Measurements from ENCODE around the gene GSTM2.
"Not testable (repeated sequence)": the region's sequence is repeated elsewhere in the genome, so short reads cannot be mapped to it uniquely, and the experiment has no call there.

The GSTM2 gene

DNA sequence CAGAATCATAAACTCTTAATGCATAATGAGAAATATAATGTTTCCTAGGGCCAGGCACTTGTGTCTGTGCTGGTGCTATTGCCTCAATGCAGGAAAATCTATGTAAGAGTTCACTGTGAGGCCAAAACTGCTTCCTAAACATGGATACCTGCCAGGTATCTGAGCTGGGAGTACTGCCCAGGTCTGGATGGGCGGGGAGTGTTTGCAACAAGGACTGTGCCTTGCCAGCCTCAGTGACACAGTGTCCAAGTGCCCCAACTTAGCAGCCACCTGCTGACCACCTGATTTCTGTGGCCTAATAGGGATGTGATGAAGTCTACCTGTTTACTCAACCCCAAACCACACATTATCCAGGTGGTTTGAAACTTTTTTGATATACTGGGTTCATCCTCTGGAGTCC, 17.5 kb downstream of the GSTM2 start:
- DNase-seq, result not testable (repeated sequence)

DNA sequence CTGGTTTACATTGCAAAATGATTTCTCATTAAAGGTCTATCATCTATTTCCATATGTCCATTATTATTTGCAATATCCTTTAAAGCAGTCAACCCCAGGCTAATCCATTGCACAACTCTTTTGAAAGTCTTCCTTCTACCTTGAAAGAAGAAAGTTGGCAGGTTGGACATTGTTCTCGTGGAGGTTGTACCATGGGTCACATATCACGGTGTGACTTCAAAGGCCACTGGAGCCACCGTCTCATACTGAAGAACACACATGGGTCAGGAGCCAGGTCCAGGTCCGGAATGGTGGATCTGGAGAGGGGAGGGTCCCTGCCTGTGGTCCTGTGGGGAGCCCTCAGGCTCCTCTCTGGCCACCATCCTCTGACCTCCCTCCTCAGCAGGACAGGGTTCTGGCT, 18.0 kb downstream of the GSTM2 start:
- DNase-seq, result not testable (repeated sequence)

DNA sequence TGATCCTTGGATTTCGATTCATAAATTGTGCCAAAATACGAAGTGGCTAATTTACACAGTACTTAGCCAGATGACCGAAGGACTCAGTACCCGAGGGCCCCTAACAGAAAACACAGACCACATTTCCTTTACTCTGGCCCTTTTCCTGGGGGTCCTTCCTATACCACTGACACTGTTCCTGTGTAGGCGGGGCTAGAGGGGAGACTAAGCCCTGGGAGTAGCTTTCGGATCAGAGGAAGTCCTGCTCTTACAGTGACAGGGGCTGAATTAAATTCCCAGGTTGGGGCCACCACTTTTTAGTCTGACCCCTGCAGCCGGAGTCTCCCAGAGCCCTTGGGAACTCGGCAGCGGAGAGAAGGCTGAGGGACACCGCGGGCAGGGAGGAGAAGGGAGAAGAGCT, 19.3 kb downstream of the GSTM2 start:
- DNase-seq, result not testable (repeated sequence)

DNA sequence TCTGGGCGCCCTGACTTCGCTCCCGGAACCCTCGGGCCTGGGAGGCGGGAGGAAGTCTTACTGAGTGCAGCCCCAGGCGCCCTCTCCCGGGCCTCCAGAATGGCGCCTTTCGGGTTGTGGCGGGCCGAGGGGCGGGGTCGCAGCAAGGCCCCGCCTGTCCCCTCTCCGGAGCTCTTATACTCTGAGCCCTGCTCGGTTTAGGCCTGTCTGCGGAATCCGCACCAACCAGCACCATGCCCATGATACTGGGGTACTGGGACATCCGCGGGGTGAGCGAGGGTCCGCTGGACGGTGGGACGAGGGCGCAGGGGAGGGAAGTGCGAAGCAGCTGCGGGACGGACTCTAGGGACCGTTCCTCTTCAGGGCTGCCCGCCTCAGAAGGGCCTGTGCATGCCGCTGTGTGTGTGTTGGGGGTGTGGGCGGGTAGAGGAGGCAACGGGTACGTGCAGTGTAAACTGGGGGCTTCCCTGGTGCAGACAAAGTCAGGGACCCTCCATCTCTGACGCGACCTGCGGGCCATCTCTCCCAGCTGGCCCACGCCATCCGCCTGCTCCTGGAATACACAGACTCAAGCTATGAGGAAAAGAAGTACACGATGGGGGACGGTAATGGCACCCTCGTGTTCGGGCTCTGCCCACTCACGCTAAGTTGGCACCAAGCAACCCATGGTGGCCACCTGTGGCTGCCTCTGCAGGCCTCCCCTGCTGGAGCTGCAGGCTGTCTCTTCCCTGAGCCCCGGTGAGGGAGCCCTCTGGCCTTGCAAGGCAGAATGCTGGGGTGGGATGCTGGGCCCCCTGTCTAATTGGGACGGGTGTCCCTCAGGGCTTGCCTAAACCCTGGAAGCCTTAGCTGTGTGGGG, 20.0 kb downstream of the GSTM2 start, which contains the start of gene GSTM1:
GSTM1 (plus strand) TSS at position 177 of the 859 bp plus-strand sequence; CDS start at position 234, 57 bp downstream.
- no peak for DNase-seq

DNA sequence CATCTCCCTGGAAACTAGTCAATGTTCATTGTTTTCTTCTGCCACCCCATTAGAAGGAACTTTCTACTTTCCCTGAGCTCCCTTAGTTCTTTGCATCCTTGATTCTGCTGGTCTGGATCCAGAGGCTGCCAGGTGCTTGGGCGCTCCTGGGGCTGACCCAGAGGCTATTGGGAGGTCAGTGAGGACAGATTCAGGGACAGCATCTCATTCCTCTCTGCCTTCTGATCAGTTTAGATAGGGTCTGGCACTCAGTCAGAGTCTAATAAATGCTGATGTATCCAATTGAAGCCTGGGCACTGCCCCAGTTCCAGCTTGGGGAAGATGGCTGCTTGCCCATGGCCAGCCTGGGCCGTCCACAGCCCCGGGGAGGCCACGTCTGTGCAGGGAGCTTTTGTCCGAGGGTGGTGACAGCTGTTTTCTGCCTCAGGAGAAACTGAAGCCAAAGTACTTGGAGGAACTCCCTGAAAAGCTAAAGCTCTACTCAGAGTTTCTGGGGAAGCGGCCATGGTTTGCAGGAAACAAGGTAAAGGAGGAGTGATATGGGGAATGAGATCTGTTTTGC, 22.1 kb downstream of the GSTM2 start:
- DNase-seq, result no peak

DNA sequence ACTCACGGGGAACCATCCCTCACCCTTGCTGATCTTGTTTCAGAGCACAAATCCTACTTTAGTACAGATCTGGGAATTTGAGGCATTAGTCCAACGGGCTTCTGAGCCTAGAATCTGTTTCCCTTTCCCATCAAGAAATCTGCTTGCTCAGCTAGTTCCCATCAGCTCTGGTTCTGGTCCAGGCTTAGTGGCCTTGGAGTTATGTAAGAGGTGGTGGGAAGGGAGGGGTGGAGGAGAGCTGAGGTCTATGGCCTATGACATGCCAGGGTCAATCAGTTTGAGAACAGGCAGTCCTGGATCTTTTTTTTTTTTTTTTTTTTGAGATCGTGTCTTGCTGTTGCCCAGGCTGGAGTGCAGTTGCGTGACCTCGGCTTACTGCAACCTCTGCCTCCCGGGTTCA, 23.9 kb downstream of the GSTM2 start:
- no peak for DNase-seq

DNA sequence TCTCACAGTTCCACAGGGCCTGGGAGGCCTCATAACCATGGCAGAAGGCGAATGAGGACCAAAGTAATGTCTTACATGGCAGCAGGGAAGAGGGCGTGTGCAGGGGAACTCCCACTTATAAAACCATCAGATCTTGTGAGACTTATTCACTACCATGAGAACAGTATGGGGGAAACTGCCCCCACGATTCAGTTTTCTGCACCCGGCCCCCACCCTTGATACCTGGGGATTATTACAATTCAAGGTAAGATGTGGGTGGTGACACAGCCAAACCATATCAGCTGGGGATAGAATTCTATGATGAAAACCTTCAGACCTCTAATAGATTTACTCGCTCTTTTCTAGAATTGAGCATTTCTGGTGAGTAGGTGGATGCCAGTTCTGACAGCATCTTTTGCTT, 26.5 kb downstream of the GSTM2 start:
- DNase-seq, result not testable (repeated sequence)

DNA sequence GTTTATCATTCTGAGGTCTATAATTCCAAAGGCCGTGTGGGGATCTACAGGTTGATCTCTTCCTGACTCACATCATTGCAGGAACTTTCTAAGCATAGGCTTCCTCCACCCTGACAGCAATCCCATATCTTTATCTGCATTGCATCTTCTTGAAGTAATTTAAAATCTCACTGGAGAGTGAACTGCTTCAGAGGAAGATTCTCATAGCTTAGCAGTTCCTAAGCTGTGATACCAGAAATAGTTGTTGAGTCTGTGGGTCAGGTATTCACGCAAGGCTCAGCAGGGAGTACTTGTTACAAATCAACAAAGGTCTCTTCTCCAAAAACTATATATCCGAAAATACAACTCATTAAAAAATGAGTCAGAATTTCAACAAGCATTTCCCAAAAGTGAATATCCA, 27.3 kb downstream of the GSTM2 start:
- DNase-seq, result not testable (repeated sequence)

DNA sequence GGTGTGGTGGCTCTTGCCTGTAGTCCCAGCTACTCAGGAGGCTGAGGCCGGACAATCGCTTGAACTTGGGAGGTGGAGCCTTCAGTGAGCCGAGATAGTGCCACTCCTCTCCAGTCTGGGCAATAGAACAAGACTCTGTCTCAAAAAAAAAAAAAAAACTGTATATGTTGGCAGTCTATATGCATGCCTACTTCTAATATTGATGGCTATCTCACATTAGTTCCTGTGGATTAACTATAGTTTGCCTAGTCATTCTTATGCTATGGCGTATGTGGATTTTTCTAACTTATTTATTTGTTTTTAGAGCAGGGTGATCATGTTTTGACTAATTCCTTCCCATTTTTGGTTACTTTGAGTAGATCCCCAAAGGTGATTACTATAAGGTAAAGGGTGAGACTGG, 29.2 kb downstream of the GSTM2 start:
- no peak for DNase-seq

DNA sequence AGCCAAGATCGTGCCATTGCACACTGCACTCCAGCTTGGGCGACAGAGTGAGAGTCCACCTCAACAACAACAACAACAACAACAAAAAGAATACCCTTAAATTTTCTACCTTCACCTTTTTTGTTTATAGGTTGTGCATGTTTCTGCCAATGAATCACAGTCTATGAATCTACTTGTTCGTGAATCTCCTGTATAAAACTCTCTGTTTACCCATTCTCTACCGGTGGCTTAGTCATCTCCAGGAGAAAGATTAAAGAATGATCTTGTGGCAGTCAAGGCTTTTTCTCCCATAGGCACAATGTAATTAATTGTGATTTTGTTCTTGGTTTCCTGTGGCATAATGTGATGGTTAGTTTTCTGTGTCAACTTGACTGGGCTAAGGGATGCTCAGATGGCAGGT, 30.0 kb downstream of the GSTM2 start:
- DNase-seq, result not testable (repeated sequence)

DNA sequence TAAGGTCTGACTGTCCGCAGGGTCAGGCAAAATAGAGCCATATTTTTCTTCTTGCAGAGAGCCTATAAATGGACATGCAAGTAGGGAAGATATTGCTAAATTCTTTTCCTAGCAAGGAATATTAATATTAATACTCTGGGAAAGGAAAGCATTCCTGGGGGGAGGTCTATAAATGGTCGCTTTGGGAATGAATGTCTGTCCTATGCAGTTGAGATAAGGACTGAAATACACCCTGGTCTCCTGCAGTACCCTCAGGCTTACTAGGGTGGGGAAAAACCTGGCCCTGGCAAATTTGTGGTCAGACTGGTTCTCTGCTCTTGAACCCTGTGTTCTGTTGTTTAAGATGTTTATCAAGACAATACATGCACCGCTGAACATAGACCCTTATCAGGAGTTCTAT, 35.1 kb downstream of the GSTM2 start:
- not testable (repeated sequence) for DNase-seq

DNA sequence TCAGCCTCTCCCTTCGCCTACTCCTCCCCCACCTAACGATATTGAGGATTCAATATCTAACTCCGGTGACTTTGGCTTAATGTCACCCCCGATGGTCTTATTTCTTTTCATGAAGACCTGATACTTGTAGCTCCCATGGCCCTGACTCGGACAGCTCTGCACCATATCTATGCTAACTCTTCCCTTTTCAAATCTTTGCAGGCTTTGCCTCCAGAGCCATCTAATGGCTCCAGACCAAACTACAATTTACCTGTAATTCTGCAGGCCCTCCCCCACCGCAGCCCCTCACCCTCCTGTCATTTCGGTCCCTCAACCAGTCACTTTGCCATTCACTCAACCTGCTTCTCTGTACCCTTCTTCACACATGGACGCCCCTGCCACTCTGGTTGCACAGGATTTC, 36.3 kb downstream of the GSTM2 start:
- DNase-seq, result no peak

DNA sequence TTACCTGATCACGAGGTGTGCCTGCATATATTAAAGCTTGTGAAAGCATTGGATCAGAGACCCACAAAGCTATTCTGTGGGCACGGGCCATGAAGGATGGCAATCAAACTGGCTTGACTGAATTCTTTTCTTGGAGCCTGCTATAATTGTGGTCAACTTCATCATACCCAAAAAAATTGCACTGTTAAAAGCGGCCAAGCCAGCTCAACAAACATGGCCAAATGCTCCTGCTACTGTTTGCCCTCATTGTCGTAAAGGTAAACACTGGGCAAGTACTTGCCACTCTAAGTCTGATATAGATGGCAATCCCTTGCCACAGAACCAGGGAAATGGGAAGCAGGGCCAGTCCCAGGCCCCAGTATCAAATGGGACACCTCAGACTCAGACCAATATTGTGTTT, 37.6 kb downstream of the GSTM2 start:
- no peak for DNase-seq

DNA sequence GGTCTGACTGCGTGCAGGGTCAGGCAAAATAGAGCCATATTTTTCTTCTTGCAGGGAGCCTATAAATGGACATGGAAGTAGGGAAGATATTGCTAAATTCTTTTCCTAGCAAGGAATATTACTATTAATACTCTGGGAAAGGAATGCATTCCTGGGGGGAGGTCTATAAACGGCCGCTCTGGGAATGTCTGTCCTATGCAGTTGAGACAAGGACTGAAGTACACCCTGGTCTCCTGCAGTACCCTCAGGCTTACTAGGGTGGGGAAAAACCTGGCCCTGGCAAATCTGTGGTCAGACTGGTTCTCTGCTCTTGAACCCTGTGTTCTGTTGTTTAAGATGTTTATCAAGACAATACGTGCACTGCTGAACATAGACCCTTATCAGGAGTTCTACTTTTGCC, 41.1 kb downstream of the GSTM2 start:
- not testable (repeated sequence) for DNase-seq

DNA sequence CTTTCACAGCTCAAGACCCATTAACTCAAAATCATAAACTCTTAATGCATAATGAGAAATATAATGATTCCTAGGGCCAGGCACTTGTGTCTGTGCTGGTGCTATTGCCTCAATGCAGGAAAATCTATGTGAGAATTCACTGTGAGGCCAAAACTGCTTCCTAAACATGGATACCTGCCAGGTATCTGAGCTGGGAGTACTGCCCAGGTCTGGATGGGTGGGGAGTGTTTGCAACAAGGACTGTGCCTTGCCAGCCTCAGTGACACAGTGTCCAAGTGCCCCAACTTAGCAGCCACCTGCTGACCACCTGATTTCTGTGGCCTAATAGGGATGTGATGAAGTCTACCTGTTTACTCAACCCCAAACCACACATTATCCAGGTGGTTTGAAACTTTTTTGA, 42.0 kb downstream of the GSTM2 start:
- not testable (repeated sequence) for DNase-seq

DNA sequence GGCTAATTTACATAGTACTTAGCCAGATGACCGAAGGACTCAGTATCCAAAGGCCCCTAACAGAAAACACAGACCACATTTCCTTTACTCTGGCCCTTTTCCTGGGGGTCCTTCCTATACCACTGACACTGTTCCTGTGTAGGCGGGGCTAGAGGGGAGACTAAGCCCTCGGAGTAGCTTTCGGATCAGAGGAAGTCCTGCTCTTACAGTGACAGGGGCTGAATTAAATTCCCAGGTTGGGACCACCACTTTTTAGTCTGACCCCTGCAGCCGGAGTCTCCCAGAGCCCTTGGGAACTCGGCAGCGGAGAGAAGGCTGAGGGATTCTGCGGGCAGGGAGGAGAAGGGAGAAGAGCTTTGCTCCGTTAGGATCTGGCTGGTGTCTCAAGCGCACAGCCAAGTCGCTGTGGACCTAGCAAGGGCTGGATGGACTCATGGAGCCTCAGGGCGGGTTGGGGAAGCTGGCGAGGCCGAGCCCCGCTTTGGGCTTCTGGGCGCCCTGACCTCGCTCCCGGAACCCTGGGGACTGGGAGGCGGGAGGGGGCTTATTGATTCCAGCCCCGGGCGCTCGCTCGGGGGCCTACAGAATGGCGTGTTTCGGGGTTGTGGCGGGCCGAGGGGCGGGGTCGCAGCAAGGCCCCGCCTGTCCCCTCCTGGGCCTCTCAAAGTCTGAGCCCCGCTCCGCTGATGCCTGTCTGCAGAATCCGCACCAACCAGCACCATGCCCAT, 43.9 kb downstream of the GSTM2 start, which contains the start of gene GSTM5:
GSTM5 (plus strand) TSS at position 659 of the 728 bp plus-strand sequence; CDS start at position 721, 62 bp downstream.
- not testable (repeated sequence) for DNase-seq

DNA sequence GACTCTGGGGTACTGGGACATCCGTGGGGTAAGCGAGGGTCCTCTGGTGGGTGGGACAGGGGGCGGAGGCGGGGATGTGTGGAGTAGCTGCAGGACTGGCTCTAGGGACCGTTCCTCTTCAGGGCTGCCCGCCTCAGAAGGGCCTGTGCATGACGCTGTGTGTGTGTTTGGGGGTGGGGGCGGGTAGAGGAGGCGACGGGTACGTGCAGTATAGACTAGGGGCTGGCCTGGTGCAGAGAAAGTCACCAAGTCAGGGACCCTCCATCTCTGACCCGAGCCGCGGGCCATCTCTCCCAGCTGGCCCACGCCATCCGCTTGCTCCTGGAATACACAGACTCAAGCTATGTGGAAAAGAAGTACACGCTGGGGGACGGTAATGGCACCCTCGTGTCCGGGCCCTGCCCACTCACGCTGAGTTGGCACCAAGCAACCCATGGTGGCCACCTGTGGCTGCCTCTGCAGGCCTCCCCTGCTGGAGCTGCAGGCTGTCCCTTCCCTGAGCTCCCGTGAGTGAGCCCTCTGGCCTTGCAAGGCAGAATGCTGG, 44.5 kb downstream of the GSTM2 start:
- DNase-seq, result no peak

DNA sequence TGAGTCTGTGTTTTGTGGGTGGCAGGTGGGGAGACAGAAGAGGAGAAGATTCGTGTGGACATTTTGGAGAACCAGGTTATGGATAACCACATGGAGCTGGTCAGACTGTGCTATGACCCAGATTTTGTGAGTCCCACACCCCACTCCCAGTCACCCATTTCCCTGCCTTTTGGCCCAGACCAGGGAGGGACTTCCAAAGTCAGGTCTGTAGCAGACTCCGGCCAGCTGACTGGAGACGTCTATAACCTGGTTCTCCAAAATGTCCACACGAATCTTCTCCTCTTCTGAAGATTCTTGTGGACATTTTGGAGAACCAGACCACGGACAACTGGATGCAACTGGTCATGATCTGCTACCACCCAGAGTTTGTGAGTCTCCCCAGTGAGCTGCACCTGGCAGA, 45.8 kb downstream of the GSTM2 start:
- no peak for DNase-seq

DNA sequence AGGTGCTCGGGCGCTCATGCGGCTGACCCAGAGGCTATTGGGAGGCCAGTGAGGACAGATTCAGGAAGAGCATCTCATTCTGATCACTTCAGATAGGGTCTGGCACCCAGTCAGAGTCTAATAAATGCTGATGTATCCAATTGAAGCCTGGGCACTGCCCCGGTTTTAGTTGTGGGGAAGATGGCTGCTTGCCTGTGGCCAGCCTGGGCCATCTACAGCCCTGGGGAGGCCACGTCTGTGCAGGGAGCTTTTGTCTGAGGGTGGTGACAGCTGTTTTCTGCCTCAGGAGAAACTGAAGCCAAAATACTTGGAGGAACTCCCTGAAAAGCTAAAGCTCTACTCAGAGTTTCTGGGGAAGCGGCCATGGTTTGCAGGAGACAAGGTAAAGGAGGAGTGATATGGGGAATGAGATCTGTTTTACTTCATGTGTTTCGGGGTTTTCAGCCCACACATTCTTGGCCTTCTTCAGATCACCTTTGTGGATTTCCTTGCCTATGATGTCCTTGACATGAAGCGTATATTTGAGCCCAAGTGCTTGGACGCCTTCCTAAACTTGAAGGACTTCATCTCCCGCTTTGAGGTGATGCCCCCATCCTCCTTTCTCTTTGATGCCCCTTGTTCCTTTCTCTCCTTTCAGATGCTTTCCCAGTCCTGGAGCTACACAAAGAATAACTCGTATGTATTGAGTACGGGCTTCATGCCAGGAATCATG, 47.0 kb downstream of the GSTM2 start:
- DNase-seq, result no peak

DNA sequence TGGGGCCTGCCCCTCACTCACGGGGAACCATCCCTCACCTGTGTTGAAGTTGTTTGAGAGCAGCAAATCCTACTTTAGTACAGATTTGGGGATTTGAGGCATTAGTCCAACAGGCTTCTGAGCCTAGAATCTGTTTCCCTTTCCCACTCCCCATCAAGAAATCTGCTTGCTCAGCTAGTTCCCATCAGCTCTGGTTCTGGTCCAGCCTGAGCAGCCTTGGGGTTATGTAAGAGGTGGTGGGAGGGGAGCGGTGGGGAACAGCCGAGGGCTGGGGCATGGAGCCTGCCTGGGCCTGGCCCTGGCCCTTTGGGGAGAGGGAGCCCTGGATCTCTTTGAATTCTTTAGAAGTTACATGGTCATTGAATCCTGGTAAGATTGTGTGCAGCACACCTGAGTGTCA, 48.3 kb downstream of the GSTM2 start:
- DNase-seq, result no peak

DNA sequence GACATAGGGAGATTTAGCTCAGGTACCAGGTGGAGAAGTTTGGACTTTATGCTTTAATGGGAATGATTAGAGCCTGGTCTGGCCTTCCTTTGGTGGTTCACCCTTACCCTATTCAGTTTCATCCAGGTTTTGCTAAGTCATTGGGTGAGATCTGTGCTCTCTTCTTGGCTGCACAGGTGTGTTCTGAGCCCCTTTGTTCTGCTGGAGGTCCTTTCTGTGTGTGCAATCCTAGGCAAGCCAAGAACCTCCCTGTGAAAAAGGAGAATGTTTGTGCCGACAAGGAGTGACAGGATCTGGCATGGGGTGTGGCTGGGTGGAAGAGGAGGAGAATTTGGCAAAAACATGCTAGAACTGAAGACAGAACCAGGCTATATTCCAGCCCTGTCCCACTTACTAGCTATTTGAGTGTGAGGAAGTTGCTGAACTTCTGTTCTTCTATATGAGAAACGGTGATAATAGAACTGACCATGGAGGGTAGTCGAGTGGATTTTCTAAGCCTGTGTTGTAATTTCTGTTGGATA, 48.8 kb downstream of the GSTM2 start:
- DNase-seq, result no peak

DNA sequence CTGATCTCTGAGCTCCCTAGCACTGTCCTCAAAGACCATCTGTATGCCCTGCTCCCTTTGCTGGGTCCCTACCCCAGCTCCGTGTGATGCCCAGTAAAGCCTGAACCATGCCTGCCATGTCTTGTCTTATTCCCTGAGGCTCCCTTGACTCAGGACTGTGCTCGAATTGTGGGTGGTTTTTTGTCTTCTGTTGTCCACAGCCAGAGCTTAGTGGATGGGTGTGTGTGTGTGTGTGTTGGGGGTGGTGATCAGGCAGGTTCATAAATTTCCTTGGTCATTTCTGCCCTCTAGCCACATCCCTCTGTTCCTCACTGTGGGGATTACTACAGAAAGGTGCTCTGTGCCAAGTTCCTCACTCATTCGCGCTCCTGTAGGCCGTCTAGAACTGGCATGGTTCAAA, 49.9 kb downstream of the GSTM2 start:
- DNase-seq, result no peak

All from CD4-positive, alpha-beta T cell treated with Interleukin-10 for 1 hour (primary cell).